K562 (cell line): ENCODE results near the gene NUP107. TPM values are rescaled to one million over a fixed set of nuclear protein-coding genes. Genes with fewer than 3 reads are reported as not detected.
A peak's percentile ranks its signal among the peaks of the same experiment; 100 is the strongest.

Experiments
- ARID1B ChIP-seq: fragments of 450-650 bp; IDR thresholded peaks from 2 replicates; pipeline ENCODE4 v1.6.1; 2016; ENCODE audit warnings: antibody characterized with exemption, mild to moderate bottlenecking, inconsistent platforms
- CBX1 ChIP-seq: sonication (generic); IDR thresholded peaks from 2 replicates; pipeline ENCODE4 v1.6.1; 2016; ENCODE audit warnings: antibody characterized with exemption, low read depth, mild to moderate bottlenecking
- DMBX1 ChIP-seq: fragments of 250-450 bp; sonication (Bioruptor Pico); IDR thresholded peaks from 2 replicates; pipeline ENCODE4 v1.8.0; 2022; ENCODE audit warnings: inconsistent platforms, mild to moderate bottlenecking, moderate library complexity, borderline replicate concordance
- GTF2F1 ChIP-seq: IDR thresholded peaks from 2 replicates; pipeline ENCODE4 v1.6.1; 2011; ENCODE audit warnings: low read depth, low read length, improper control_type of control experiment
- JUN ChIP-seq, 2 experiments: sonication (generic) in 1 of 2; formaldehyde crosslinking in 1 of 2; IDR thresholded peaks; 2 replicates each; pipeline versions ENCODE4 v1.6.1 to v1.8.0; 2012 to 2022; ENCODE audit warnings: borderline replicate concordance in 2 of 2, mild to moderate bottlenecking in 2 of 2, improper control_type of control experiment in 1 of 2, low read depth in 1 of 2, low read length in 1 of 2, missing genetic modification reagents in 1 of 2
- LCOR ChIP-seq: sonication (generic); formaldehyde crosslinking; IDR thresholded peaks from 2 replicates; pipeline ENCODE4 v1.8.0; 2022; ENCODE audit warnings: mild to moderate bottlenecking, missing genetic modification reagents
- MAZ ChIP-seq, 2 experiments: fragments of 450-650 bp in 1 of 2; sonication (generic) in 1 of 2; formaldehyde crosslinking; IDR thresholded peaks in 1 of 2; conservative IDR thresholded peaks in 1 of 2; 2 replicates each; pipeline versions ENCODE4 v1.4.0 to v1.5.0; 2020; ENCODE audit warnings: mild to moderate bottlenecking in 1 of 2, missing genetic modification reagents in 1 of 2
- NFIC ChIP-seq: fragments of 450-650 bp; IDR thresholded peaks from 2 replicates; pipeline ENCODE4 v1.6.1; 2017; ENCODE audit warnings: mild to moderate bottlenecking, inconsistent platforms
- POLR2H ChIP-seq: IDR thresholded peaks from 2 replicates; pipeline ENCODE4 v1.6.1; 2016; ENCODE audit warnings: missing genetic modification characterization, low read depth, mild to moderate bottlenecking, control low read depth, missing compliant biosample characterization, moderate library complexity
- POU5F1 ChIP-seq: fragments of 150-350 bp; IDR thresholded peaks from 2 replicates; pipeline ENCODE4 v1.6.1; 2014; ENCODE audit warnings: borderline replicate concordance, low read length, low read depth, mild to moderate bottlenecking; ENCODE audit not compliant: partially characterized antibody
- PTBP1 ChIP-seq: fragments of 200-400 bp; formaldehyde crosslinking; IDR thresholded peaks from 2 replicates; pipeline ENCODE4 v1.6.1; 2017; ENCODE audit warnings: low read depth, low read length
- RFX7 ChIP-seq: fragments of 250-450 bp; sonication (Bioruptor Pico); IDR thresholded peaks from 2 replicates; pipeline ENCODE4 v1.5.1; 2021; ENCODE audit warnings: mild to moderate bottlenecking
- TCF3 ChIP-seq: sonication (generic); formaldehyde crosslinking; IDR thresholded peaks from 2 replicates; pipeline ENCODE4 v1.4.0; 2020; ENCODE audit warnings: mild to moderate bottlenecking, missing genetic modification reagents
- ZSCAN29 ChIP-seq: fragments of 450-650 bp; IDR thresholded peaks from 2 replicates; pipeline ENCODE4 v1.6.1; 2017
- polyA plus RNA-seq, 8 experiments: library from polyadenylated mRNA; depleted of rRNA in 4 of 8; stranded (reverse) in 5 of 8; unstranded in 3 of 8; fragments of >200 nt; fragmentation: Nextera tagmentation in 2 of 8; fragmentation: Illumina TruSeq in 1 of 8; extraction: Ambion mirVana in 2 of 8; extraction: Trizol in 1 of 8; gene quantifications; 2 replicates each; pipeline versions ENCODE4 v1.2.1 to v1.2.3, GENCODE V29; 2011 to 2014; ENCODE audit warnings: inconsistent platforms in 1 of 8, missing spikeins in 1 of 8
- total RNA-seq, 7 experiments: library from RNA; depleted of rRNA in 6 of 7; stranded (reverse); fragments of >200 nt in 6 of 7; fragmentation: Illumina TruSeq in 2 of 7; extraction: Trizol in 2 of 7; gene quantifications; 2 replicates each; pipeline versions ENCODE4 v1.2.1 to v1.2.3, GENCODE V29; 2011 to 2021; ENCODE audit warnings: low replicate concordance in 1 of 7
- TF ChIP-seq, protein P1 (sequence below): fragments of 250-450 bp; sonication (Bioruptor Pico); IDR thresholded peaks from 2 replicates; pipeline ENCODE4 v1.5.0; 2021; ENCODE audit warnings: mild to moderate bottlenecking, borderline replicate concordance
- TF ChIP-seq, protein P2 (sequence below): fragments of 450-650 bp; IDR thresholded peaks from 2 replicates; pipeline ENCODE4 v1.7.1; 2018; ENCODE audit warnings: mild to moderate bottlenecking, low read depth; ENCODE audit not compliant: partially characterized antibody
- TF ChIP-seq, protein P3 (sequence below), 2 experiments: fragments of 150-350 bp in 1 of 2; IDR thresholded peaks; 2 replicates each; pipeline ENCODE4 v1.6.1; 2012 to 2016; ENCODE audit warnings: low read depth in 2 of 2, low read length in 2 of 2, mild to moderate bottlenecking in 1 of 2, moderate library complexity in 1 of 2

NUP107 gene
- total and polyA plus RNA-seq, 9 of the 15 experiments (the other 6 are each of a cell fraction or from before 2014, with no cell fraction given) = 129 to 277 (median 199) TPM

DNA sequence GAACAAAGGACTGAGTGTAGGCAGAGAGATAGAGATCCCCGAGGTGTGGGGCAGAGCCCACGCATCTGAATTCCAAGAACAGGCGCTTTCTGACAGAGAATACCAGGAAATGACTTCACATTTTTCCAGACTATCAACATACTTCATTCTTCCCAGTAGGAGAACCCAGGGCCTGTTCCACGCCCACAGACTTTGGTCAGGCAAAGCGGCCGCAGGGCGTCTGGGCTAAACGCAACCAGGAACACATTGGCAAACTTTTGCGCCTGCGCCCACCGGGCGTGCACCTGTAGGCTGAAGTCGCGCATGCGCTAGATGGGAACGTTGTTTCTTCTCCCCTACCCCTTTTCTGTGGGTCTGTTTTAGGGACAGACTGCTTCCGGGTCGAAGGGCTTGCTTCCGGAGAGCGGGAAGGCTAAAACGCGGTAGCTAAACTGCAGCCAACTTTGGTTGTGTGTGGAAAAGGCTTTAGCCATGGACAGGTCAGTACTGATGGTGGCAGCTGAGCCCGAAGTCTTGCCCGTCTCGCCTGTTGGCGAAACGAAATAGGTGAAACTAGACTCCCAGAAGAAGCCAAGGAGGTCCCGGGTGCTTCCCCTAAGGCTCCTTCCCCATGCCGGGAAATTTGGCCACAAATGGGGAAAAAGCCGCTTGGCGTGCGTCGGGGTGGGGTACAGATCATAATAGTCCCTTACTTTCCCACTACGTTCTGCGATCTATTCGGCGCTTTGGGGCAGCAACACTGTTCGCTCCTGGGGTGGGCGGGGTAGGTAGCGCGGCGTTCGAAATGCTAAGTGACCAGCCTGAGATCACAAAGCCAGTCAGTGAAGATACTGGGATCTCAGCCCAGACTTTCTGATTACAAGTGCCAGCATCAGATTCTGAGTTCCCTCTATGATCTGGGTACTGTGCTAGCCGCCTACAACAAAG, at the start of gene NUP107 (continued):
- TF ChIP-seq, protein P1, sequence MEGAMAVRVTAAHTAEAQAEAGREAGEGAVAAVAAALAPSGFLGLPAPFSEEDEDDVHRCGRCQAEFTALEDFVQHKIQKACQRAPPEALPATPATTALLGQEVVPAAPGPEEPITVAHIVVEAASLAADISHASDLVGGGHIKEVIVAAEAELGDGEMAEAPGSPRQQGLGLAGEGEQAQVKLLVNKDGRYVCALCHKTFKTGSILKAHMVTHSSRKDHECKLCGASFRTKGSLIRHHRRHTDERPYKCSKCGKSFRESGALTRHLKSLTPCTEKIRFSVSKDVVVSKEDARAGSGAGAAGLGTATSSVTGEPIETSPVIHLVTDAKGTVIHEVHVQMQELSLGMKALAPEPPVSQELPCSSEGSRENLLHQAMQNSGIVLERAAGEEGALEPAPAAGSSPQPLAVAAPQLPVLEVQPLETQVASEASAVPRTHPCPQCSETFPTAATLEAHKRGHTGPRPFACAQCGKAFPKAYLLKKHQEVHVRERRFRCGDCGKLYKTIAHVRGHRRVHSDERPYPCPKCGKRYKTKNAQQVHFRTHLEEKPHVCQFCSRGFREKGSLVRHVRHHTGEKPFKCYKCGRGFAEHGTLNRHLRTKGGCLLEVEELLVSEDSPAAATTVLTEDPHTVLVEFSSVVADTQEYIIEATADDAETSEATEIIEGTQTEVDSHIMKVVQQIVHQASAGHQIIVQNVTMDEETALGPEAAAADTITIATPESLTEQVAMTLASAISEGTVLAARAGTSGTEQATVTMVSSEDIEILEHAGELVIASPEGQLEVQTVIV (CRISPR knock-in tag) = no peak
- TF ChIP-seq CBX1 (peak; percentile 19; the same call in 1 of the 2 replicates), POU5F1 (peak; percentile 77), RFX7 (CRISPR knock-in tag) (no peak), LCOR (peak; percentile 97), GTF2F1 (peak; percentile 77; the same call in 1 of the 2 replicates), ARID1B (peak; percentile 90), TCF3 (CRISPR knock-in tag) (peak; percentile 73), MAZ (CRISPR knock-in tag; conservative IDR thresholded peaks at IDR 0.05 in 1 of 2, IDR thresholded peaks at IDR 0.05 in 1 of 2) (peak; percentile 50 to 67; a peak in 1 of 4 replicates), POLR2H (0 out of 2 replicates have a peak, but pooled peaks have one; percentile 75), PTBP1 (no peak), ZSCAN29 (no peak), NFIC (peak; percentile 52), JUN (IDR thresholded peaks at IDR 0.05; ENCODE audit: borderline replicate concordance, low read depth, low read length) (peak; percentile 71), JUN (CRISPR knock-in tag; IDR thresholded peaks at IDR 0.05; ENCODE audit: borderline replicate concordance) (no peak), DMBX1 (CRISPR knock-in tag) (no peak)
- TF ChIP-seq, protein P2, sequence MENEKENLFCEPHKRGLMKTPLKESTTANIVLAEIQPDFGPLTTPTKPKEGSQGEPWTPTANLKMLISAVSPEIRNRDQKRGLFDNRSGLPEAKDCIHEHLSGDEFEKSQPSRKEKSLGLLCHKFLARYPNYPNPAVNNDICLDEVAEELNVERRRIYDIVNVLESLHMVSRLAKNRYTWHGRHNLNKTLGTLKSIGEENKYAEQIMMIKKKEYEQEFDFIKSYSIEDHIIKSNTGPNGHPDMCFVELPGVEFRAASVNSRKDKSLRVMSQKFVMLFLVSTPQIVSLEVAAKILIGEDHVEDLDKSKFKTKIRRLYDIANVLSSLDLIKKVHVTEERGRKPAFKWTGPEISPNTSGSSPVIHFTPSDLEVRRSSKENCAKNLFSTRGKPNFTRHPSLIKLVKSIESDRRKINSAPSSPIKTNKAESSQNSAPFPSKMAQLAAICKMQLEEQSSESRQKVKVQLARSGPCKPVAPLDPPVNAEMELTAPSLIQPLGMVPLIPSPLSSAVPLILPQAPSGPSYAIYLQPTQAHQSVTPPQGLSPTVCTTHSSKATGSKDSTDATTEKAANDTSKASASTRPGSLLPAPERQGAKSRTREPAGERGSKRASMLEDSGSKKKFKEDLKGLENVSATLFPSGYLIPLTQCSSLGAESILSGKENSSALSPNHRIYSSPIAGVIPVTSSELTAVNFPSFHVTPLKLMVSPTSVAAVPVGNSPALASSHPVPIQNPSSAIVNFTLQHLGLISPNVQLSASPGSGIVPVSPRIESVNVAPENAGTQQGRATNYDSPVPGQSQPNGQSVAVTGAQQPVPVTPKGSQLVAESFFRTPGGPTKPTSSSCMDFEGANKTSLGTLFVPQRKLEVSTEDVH = peak; percentile 96
- TF ChIP-seq, protein P3, sequence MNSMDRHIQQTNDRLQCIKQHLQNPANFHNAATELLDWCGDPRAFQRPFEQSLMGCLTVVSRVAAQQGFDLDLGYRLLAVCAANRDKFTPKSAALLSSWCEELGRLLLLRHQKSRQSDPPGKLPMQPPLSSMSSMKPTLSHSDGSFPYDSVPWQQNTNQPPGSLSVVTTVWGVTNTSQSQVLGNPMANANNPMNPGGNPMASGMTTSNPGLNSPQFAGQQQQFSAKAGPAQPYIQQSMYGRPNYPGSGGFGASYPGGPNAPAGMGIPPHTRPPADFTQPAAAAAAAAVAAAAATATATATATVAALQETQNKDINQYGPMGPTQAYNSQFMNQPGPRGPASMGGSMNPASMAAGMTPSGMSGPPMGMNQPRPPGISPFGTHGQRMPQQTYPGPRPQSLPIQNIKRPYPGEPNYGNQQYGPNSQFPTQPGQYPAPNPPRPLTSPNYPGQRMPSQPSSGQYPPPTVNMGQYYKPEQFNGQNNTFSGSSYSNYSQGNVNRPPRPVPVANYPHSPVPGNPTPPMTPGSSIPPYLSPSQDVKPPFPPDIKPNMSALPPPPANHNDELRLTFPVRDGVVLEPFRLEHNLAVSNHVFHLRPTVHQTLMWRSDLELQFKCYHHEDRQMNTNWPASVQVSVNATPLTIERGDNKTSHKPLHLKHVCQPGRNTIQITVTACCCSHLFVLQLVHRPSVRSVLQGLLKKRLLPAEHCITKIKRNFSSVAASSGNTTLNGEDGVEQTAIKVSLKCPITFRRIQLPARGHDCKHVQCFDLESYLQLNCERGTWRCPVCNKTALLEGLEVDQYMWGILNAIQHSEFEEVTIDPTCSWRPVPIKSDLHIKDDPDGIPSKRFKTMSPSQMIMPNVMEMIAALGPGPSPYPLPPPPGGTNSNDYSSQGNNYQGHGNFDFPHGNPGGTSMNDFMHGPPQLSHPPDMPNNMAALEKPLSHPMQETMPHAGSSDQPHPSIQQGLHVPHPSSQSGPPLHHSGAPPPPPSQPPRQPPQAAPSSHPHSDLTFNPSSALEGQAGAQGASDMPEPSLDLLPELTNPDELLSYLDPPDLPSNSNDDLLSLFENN (IDR thresholded peaks at IDR 0.05; ENCODE audit: low read depth in 2 of 2, low read length in 2 of 2) = peak in 1 of 2 experiments; percentile 64; a peak in 1 of 4 replicates
